ENCODE measurements around the gene AIM2.
"Not testable (repeated sequence)": the region's sequence is repeated elsewhere in the genome, so short reads cannot be mapped to it uniquely, and the experiment has no call there.

The AIM2 gene

GRCh38 chr1:159030877-159031447, 45.6 kb downstream of the AIM2 start:
- peaks cover 86% of the 10 kb centered on the region for H3K79me2 ChIP-seq (ENCODE audit: low read length)
- H4K20me1 ChIP-seq (ENCODE audit: insufficient read depth, low read length) = 0 out of 2 replicates have a peak, but pooled peaks cover 13% of the 10 kb centered on the region
- H3K36me3 ChIP-seq (replicated peaks; ENCODE audit: insufficient read depth, low read length) = peaks cover 29% of the 10 kb centered on the region; the same call in 1 of the 2 replicates
- TF ChIP-seq CTCF (IDR thresholded peaks at IDR 0.05; ENCODE audit: low read length) (no peak), EZH2phosphoT487 (IDR thresholded peaks at IDR 0.05; ENCODE audit: low read length) (no peak), EZH2 (optimal IDR thresholded peaks at IDR 0.05; ENCODE audit: low read depth, low read length) (no peak)
- H3K4me3 ChIP-seq (ENCODE audit: low read length) = no peak overlapping the region
- no peaks in the 10 kb centered on the region for H3K4me1 ChIP-seq (ENCODE audit: low read length)
- no peaks in the 10 kb centered on the region for H3K9me3 ChIP-seq (replicated peaks; ENCODE audit: insufficient read depth, low read length)
- no peak overlapping the region for H2AFZ ChIP-seq (ENCODE audit: low read length)
- no peak overlapping the region for H3K4me2 ChIP-seq (ENCODE audit: low read depth, low read length)
- H3K27me3 ChIP-seq (replicated peaks; ENCODE audit: insufficient read depth, low read length) = no peaks in the 10 kb centered on the region
- no peak overlapping the region for H3K9ac ChIP-seq (ENCODE audit: low read length)
- H3K9me2 ChIP-seq (replicated peaks; ENCODE audit: insufficient read depth, low read length) = no peaks in the 10 kb centered on the region
- H3F3A ChIP-seq (ENCODE audit: insufficient read depth, low read length) = no peaks in the 10 kb centered on the region
- no peak for DNase-seq
- no peak overlapping the region for H3K27ac ChIP-seq (ENCODE audit: low read length)

DNA sequence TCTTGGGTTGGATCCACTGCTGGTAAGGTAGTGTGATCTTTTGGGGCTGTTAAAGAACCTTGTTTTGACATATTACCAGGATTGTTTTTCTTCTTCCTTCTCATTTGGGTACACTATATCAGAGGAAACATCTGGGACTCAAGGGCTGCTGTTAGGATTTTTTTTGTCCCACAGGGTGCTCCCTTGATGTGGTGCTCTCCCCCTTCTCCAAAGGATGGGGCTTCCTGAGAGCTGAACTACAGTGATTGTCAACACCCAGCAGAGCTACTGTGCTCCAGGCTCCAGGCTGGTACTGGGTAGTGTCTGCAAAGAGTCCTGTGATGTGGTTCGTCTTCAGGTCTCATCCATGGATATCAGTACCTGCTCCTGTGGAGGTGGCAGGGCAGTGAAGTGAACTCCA, 46.3 kb downstream of the AIM2 start:
- H3K27me3 ChIP-seq (replicated peaks; ENCODE audit: insufficient read depth, low read length) = no peaks in the 10 kb centered on the region
- no peak overlapping the region for H3K4me2 ChIP-seq (ENCODE audit: low read depth, low read length)
- H3K4me1 ChIP-seq (ENCODE audit: low read length) = no peaks in the 10 kb centered on the region
- no peak for DNase-seq
- no peak overlapping the region for H2AFZ ChIP-seq (ENCODE audit: low read length)
- no peak overlapping the region for H3K4me3 ChIP-seq (ENCODE audit: low read length)
- TF ChIP-seq EZH2phosphoT487 (IDR thresholded peaks at IDR 0.05; ENCODE audit: low read length) (no peak), EZH2 (optimal IDR thresholded peaks at IDR 0.05; ENCODE audit: low read depth, low read length) (no peak), CTCF (IDR thresholded peaks at IDR 0.05; ENCODE audit: low read length) (no peak)
- peaks cover 26% of the 10 kb centered on the region; the same call in 1 of the 2 replicates for H3K36me3 ChIP-seq (replicated peaks; ENCODE audit: insufficient read depth, low read length)
- no peak overlapping the region for H3K27ac ChIP-seq (ENCODE audit: low read length)
- no peaks in the 10 kb centered on the region for H3F3A ChIP-seq (ENCODE audit: insufficient read depth, low read length)
- no peaks in the 10 kb centered on the region for H3K9me2 ChIP-seq (replicated peaks; ENCODE audit: insufficient read depth, low read length)
- H3K79me2 ChIP-seq (ENCODE audit: low read length) = peaks cover 88% of the 10 kb centered on the region
- H3K9me3 ChIP-seq (replicated peaks; ENCODE audit: insufficient read depth, low read length) = no peaks in the 10 kb centered on the region
- no peak overlapping the region for H3K9ac ChIP-seq (ENCODE audit: low read length)
- 0 out of 2 replicates have a peak, but pooled peaks cover 13% of the 10 kb centered on the region for H4K20me1 ChIP-seq (ENCODE audit: insufficient read depth, low read length)

- H3K36me3 ChIP-seq (replicated peaks; ENCODE audit: insufficient read depth, low read length) = peaks cover 14% of the 10 kb centered on the region
- peaks cover 92% of the 10 kb centered on the region for H3K79me2 ChIP-seq (ENCODE audit: low read length)
Measured at GRCh38 chr1:159026841-159027240, 49.7 kb downstream of the AIM2 start.

GRCh38 chr1:159025043-159025442, 51.5 kb downstream of the AIM2 start:
- no peak overlapping the region for H3K9ac ChIP-seq (ENCODE audit: low read length)
- TF ChIP-seq EZH2 (optimal IDR thresholded peaks at IDR 0.05; ENCODE audit: low read depth, low read length) = no peak
- TF ChIP-seq EZH2phosphoT487 (IDR thresholded peaks at IDR 0.05; ENCODE audit: low read length) = no peak
- no peak for TF ChIP-seq CTCF (IDR thresholded peaks at IDR 0.05; ENCODE audit: low read length)
- no peaks in the 10 kb centered on the region for H3F3A ChIP-seq (ENCODE audit: insufficient read depth, low read length)
- no peak overlapping the region for H3K27ac ChIP-seq (ENCODE audit: low read length)
- no peaks in the 10 kb centered on the region for H3K27me3 ChIP-seq (replicated peaks; ENCODE audit: insufficient read depth, low read length)
- H3K4me2 ChIP-seq (ENCODE audit: low read depth, low read length) = no peak overlapping the region
- H2AFZ ChIP-seq (ENCODE audit: low read length) = no peak overlapping the region
- DNase-seq = no peak
- peaks cover 91% of the 10 kb centered on the region for H3K79me2 ChIP-seq (ENCODE audit: low read length)
- no peaks in the 10 kb centered on the region for H3K9me2 ChIP-seq (replicated peaks; ENCODE audit: insufficient read depth, low read length)
- no peak overlapping the region for H3K4me3 ChIP-seq (ENCODE audit: low read length)
- H3K4me1 ChIP-seq (ENCODE audit: low read length) = no peaks in the 10 kb centered on the region
- H3K36me3 ChIP-seq (replicated peaks; ENCODE audit: insufficient read depth, low read length) = peaks cover 4% of the 10 kb centered on the region
- 0 out of 2 replicates have a peak, but pooled peaks cover 9% of the 10 kb centered on the region for H4K20me1 ChIP-seq (ENCODE audit: insufficient read depth, low read length)
- no peaks in the 10 kb centered on the region for H3K9me3 ChIP-seq (replicated peaks; ENCODE audit: insufficient read depth, low read length)

More at GRCh38 chr1:159026841-159027240, 49.7 kb downstream of the AIM2 start:
- not testable (repeated sequence) for H3K4me3 ChIP-seq (ENCODE audit: low read length); DNase-seq; H3K27ac ChIP-seq (ENCODE audit: low read length); H3K4me2 ChIP-seq (ENCODE audit: low read depth, low read length); H3F3A ChIP-seq (ENCODE audit: insufficient read depth, low read length); H3K4me1 ChIP-seq (ENCODE audit: low read length); H3K9ac ChIP-seq (ENCODE audit: low read length); H3K9me3 ChIP-seq (replicated peaks; ENCODE audit: insufficient read depth, low read length); H2AFZ ChIP-seq (ENCODE audit: low read length); H3K9me2 ChIP-seq (replicated peaks; ENCODE audit: insufficient read depth, low read length); H3K27me3 ChIP-seq (replicated peaks; ENCODE audit: insufficient read depth, low read length)
- 0 out of 2 replicates have a peak, but pooled peaks cover 13% of the 10 kb centered on the region for H4K20me1 ChIP-seq (ENCODE audit: insufficient read depth, low read length)

All from MM.1S (cell line).